Ishikawa (cell line): ENCODE data around the gene MUC3A.

Experiments
- CEBPB ChIP-seq: IDR thresholded peaks from 2 replicates; pipeline ENCODE4 v1.6.1; 2012
- CREB1 ChIP-seq: IDR thresholded peaks from 2 replicates; pipeline ENCODE4 v1.6.1; 2012; ENCODE audit warnings: low read depth
- EGR1 ChIP-seq: IDR thresholded peaks from 2 replicates; pipeline ENCODE4 v1.6.1; 2012
- EP300 ChIP-seq: IDR thresholded peaks from 2 replicates; pipeline ENCODE4 v1.6.1; 2012; ENCODE audit warnings: borderline replicate concordance
- FOXM1 ChIP-seq: IDR thresholded peaks from 2 replicates; pipeline ENCODE4 v1.6.1; 2012; ENCODE audit warnings: low read depth, borderline replicate concordance
- NFIC ChIP-seq: IDR thresholded peaks from 2 replicates; pipeline ENCODE4 v1.6.1; 2012
- RAD21 ChIP-seq: IDR thresholded peaks from 2 replicates; pipeline ENCODE4 v1.6.1; 2012; ENCODE audit warnings: low read depth
- TAF1 ChIP-seq: IDR thresholded peaks from 2 replicates; pipeline ENCODE4 v1.6.1; 2012; ENCODE audit warnings: low read depth, mild to moderate bottlenecking
- TCF12 ChIP-seq: IDR thresholded peaks from 2 replicates; pipeline ENCODE4 v1.6.1; 2012; ENCODE audit warnings: low read depth
- TEAD4 ChIP-seq: IDR thresholded peaks from 2 replicates; pipeline ENCODE4 v1.6.1; 2012
- YY1 ChIP-seq: IDR thresholded peaks from 2 replicates; pipeline ENCODE4 v1.6.1; 2012; ENCODE audit warnings: low read depth
- ZBTB7A ChIP-seq: IDR thresholded peaks from 2 replicates; pipeline ENCODE4 v1.6.1; 2012; ENCODE audit warnings: low read depth
- TF ChIP-seq, protein P1 (sequence below): IDR thresholded peaks from 2 replicates; pipeline ENCODE4 v1.6.1; 2012
- TF ChIP-seq, protein P2 (sequence below): IDR thresholded peaks from 2 replicates; pipeline ENCODE4 v1.6.1; 2012
- TF ChIP-seq, protein P3 (sequence below): IDR thresholded peaks from 2 replicates; pipeline ENCODE4 v1.6.1; 2012; ENCODE audit warnings: low read depth, mild to moderate bottlenecking

Gene MUC3A

DNA sequence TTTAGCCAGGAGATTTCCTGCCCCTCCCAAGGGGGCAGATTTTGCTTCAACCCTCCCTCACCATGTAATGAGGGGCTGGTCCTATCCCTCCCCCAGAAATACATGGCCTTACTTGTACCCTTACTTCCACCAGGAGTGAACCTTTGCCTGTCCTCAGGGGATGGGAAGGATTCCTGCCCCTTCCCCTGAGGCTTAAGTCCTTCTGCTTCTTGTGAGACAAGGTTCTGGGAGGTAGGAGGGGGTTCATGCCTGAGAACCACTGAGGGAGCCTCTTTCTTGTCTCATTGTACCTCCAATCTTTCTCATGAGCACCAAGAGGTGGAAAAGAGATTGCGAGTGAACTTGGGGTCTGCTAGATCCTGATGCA lies 19.5 kb upstream of the MUC3A start:
- no peak for TF ChIP-seq CEBPB
- TF ChIP-seq TAF1 = no peak
- TF ChIP-seq, protein P1, sequence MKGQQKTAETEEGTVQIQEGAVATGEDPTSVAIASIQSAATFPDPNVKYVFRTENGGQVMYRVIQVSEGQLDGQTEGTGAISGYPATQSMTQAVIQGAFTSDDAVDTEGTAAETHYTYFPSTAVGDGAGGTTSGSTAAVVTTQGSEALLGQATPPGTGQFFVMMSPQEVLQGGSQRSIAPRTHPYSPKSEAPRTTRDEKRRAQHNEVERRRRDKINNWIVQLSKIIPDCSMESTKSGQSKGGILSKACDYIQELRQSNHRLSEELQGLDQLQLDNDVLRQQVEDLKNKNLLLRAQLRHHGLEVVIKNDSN = no peak
- no peak for TF ChIP-seq RAD21

DNA sequence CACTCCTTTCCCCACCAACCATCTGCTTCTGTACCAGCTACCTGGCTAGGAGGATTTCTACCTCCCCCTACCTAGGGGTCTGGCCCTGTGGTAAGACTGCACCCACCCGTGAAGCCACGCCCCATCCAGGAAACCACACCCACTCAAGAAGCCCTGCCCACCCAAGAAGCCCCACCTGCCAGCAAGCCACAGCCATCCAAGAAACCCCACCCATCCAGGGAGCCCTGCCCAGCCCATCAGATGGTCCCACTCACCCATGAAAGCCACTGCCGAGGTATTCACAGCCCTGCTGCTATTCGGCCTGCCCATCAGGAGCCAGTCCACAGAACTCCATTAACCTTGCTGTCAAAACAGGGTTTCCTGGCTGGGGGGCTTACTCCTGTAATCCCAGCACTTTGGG lies 15.6 kb upstream of the MUC3A start:
- TF ChIP-seq NFIC (no peak), RAD21 (no peak), ZBTB7A (no peak), CREB1 (no peak), YY1 (no peak), TEAD4 (no peak), TAF1 (no peak), EGR1 (no peak), EP300 (no peak), CEBPB (no peak), FOXM1 (no peak)
- TF ChIP-seq, protein P2, sequence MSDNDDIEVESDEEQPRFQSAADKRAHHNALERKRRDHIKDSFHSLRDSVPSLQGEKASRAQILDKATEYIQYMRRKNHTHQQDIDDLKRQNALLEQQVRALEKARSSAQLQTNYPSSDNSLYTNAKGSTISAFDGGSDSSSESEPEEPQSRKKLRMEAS = no peak
- TF ChIP-seq, protein P1 = no peak

DNA sequence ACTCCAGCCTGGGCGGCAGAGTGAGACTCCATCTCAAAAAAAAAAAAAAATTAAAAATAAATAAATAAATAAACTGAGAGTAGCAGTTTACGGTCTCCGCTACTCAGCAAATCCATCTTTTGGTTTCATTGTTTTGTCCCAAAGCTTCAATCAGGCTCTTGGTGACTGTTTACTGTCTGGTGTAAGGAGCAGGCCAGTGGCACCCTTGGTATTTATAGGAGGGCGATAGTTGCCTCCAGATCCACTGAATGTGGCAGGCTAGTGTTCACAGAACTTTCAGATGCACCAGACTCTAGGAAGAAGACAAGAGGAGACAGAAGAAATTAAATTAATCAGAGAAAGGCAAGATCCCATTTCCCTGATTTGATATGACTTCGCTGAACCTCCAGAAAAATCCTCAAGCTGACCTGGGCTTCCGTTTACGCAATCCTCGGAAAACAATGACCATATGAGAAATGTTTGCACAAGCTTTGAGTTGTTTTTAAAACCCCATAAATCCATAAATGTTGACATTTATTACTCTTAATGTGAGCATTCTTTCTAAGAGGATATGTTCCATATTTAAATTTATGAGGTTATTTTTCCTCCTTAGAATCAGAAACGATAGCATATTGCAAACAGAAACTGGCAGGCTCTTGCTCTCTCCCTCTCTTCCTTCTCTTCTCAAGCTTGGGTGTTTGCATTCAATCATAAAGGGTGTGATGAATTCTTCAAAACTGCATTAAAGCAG lies 7.1 kb upstream of the MUC3A start:
- no peak for TF ChIP-seq ZBTB7A
- TF ChIP-seq CEBPB = peak; percentile 90

DNA sequence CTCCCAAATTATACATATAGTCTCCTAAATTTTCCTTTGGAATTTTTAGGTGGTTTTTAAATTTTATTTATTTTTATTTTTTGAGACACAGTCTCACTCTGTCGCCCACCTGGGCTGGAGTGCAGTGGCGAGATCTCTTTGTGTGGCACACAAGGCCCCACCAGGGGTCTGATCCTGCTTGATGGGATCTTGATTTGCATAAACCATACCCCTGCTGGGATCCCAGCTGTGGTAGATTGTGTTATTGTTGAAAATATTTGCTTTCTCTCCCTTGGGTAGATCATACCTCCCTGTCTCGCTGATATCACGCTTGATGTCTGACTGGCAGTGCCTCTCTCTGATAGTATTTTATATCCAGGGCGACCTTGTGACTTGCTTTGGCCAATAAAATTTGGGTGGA lies 5.6 kb upstream of the MUC3A start:
- TF ChIP-seq, protein P1 = no peak
- TF ChIP-seq CEBPB (no peak), TAF1 (no peak), TCF12 (no peak), TEAD4 (no peak), EGR1 (no peak), CREB1 (no peak)
- TF ChIP-seq, protein P2 = no peak

DNA sequence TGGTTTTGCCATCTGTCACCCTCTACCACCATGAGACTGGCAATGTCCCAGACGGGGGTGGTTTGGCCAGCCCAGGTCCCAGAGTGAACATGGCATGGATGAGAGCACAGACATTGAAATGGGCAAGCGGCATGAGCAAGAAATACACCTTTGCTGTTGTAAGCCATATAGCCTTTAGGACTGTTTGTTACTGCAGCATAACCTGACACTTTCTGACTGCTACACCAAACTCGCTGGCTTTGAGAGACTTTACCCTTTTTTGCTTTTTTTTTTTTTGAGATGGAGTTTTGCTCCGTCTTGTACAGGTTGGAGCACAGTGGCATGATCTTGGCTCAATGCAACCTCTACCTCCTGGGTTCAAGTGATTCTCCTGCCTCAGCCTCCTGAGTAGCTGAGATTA lies 5.2 kb upstream of the MUC3A start:
- TF ChIP-seq FOXM1 (no peak), EP300 (no peak), CREB1 (no peak)

DNA sequence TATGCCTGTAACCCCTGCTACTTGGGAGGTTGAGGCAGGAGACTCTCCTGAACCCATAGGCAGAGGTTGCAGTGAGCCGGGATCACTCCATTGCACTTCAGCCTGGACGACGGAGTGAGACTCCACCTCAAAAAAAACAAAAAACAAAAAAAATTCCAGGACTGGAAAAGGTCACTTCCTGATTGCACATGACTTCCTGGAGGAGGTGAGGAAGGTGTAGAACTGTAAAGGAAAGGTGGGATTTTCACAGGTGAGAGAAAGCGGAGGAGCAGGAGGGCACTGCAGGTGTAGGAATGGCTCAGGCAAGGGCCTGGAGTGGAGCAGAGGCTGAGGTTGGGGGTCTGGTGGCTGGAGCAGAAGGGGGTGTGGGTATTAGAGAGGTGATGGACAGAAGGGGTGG lies 3.2 kb upstream of the MUC3A start:
- no peak for TF ChIP-seq YY1
- no peak for TF ChIP-seq CEBPB
- TF ChIP-seq, protein P3, sequence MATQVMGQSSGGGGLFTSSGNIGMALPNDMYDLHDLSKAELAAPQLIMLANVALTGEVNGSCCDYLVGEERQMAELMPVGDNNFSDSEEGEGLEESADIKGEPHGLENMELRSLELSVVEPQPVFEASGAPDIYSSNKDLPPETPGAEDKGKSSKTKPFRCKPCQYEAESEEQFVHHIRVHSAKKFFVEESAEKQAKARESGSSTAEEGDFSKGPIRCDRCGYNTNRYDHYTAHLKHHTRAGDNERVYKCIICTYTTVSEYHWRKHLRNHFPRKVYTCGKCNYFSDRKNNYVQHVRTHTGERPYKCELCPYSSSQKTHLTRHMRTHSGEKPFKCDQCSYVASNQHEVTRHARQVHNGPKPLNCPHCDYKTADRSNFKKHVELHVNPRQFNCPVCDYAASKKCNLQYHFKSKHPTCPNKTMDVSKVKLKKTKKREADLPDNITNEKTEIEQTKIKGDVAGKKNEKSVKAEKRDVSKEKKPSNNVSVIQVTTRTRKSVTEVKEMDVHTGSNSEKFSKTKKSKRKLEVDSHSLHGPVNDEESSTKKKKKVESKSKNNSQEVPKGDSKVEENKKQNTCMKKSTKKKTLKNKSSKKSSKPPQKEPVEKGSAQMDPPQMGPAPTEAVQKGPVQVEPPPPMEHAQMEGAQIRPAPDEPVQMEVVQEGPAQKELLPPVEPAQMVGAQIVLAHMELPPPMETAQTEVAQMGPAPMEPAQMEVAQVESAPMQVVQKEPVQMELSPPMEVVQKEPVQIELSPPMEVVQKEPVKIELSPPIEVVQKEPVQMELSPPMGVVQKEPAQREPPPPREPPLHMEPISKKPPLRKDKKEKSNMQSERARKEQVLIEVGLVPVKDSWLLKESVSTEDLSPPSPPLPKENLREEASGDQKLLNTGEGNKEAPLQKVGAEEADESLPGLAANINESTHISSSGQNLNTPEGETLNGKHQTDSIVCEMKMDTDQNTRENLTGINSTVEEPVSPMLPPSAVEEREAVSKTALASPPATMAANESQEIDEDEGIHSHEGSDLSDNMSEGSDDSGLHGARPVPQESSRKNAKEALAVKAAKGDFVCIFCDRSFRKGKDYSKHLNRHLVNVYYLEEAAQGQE = no peak

DNA sequence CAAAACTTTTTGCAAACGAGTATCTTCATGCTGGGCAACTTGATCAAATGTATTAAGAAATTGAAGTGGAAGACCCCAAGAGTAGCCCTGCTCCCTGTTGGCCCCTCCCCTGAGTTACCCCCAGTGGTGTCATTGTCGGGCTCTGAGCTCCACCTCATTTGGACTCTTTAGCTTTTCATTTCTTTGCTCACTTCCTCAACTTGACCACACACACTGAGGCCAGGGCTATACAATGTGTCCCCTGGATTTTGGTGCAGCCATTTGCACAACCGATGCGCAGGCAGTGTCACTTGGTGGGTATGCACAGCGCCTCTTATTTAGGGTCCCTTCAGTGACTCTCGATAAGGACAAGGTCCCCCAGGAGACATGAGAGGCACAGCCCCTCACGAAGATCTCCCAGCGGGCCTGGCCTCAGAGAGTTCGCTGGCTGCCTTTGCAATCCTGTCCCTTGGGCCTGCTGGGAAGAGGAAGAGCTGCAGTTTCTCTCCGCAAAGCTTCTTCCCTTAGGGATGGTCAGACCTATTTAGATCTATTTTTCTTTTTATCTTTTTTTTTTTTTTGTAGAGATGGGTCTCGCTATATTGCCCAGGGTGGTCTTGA lies 2.5 kb upstream of the MUC3A start:
- TF ChIP-seq, protein P1 = no peak
- TF ChIP-seq TEAD4 (no peak), CEBPB (no peak), FOXM1 (no peak)
- TF ChIP-seq, protein P3 = no peak
